HS-5 (cell line): ENCODE measurements around the gene UFC1.
A peak's percentile ranks its signal among the peaks of the same experiment; 100 is the strongest.

Experiments
- DNase-seq: peaks from one replicate; pipeline ENCODE4 v3.0.0-alpha.2; 2012; ENCODE audit warnings: low read depth

UFC1 gene

GRCh38 chr1:161171191-161171590 lies 17.4 kb downstream of the UFC1 start:
- no peak for DNase-seq

- no peak for DNase-seq
Observed at GRCh38 chr1:161171696-161172095, 17.9 kb downstream of the UFC1 start.

GRCh38 chr1:161172349-161172748 lies 18.6 kb downstream of the UFC1 start:
- DNase-seq: no peak

GRCh38 chr1:161172776-161173376 lies 19.1 kb downstream of the UFC1 start:
- peak; percentile 93 for DNase-seq

GRCh38 chr1:161173711-161174110 lies 19.9 kb downstream of the UFC1 start:
- no peak for DNase-seq

- DNase-seq: no peak
Observed at GRCh38 chr1:161174911-161175310, 21.1 kb downstream of the UFC1 start.

- no peak for DNase-seq
Observed at GRCh38 chr1:161175771-161176453, 22.1 kb downstream of the UFC1 start.

GRCh38 chr1:161176468-161177111 lies 22.8 kb downstream of the UFC1 start:
- no peak for DNase-seq

GRCh38 chr1:161177112-161177935 lies 23.5 kb downstream of the UFC1 start, which contains the start of gene B4GALT3:
Gene B4GALT3 (minus strand): TSS chr1:161177507. CDS start chr1:161176060, 1,447 bp downstream.
- DNase-seq: no peak

- DNase-seq: no peak
Observed at GRCh38 chr1:161177936-161178244, 24.1 kb downstream of the UFC1 start.

GRCh38 chr1:161179698-161180097 lies 25.9 kb downstream of the UFC1 start:
- no peak for DNase-seq

- no peak for DNase-seq
Observed at GRCh38 chr1:161180639-161181038, 26.9 kb downstream of the UFC1 start.

- peak; percentile 80 for DNase-seq
Observed at GRCh38 chr1:161182214-161182613, 28.4 kb downstream of the UFC1 start.

- no peak for DNase-seq
Observed at GRCh38 chr1:161185282-161185682, 31.5 kb downstream of the UFC1 start.

GRCh38 chr1:161185732-161186311 lies 32.0 kb downstream of the UFC1 start:
- no peak for DNase-seq

- DNase-seq: no peak
Observed at GRCh38 chr1:161187311-161187710, 33.5 kb downstream of the UFC1 start.

- no peak for DNase-seq
Observed at GRCh38 chr1:161188381-161188780, 34.6 kb downstream of the UFC1 start.

GRCh38 chr1:161189036-161189435 lies 35.3 kb downstream of the UFC1 start:
- no peak for DNase-seq

- DNase-seq: no peak
Observed at GRCh38 chr1:161190962-161191521, 37.3 kb downstream of the UFC1 start.

GRCh38 chr1:161191971-161192370 lies 38.2 kb downstream of the UFC1 start:
- no peak for DNase-seq

- no peak for DNase-seq
Observed at GRCh38 chr1:161192476-161193465, 39.0 kb downstream of the UFC1 start.
